Activated CD8-positive, alpha-beta memory T cell treated with anti-CD3 and anti-CD28 coated beads, Interleukin-2, amount 50 U/mL, for 48 hours (primary cell): Measurements from ENCODE around the gene TMEM31.

Source experiments
- DNase-seq: peaks from one replicate; pipeline ENCODE4 v3.0.0-alpha.2; 2020

Gene TMEM31

GRCh38 chrX:103710609-103711008 is at the start of gene TMEM31:
Gene TMEM31, plus strand, starts transcription at chrX:103710909. Its CDS starts 1,350 bp downstream, at chrX:103712259.
- DNase-seq = no peak

- DNase-seq = no peak
Observed at GRCh38 chrX:103663981-103664762, 46.5 kb upstream of the TMEM31 start.

GRCh38 chrX:103666202-103667107 is 44.3 kb upstream of the TMEM31 start:
- no peak for DNase-seq

GRCh38 chrX:103669745-103670144 is 41.0 kb upstream of the TMEM31 start:
- no peak for DNase-seq

GRCh38 chrX:103674531-103675454 is 35.9 kb upstream of the TMEM31 start:
- no peak for DNase-seq

GRCh38 chrX:103678199-103678993 is 32.3 kb upstream of the TMEM31 start:
- no peak for DNase-seq

GRCh38 chrX:103681443-103681842 is 29.3 kb upstream of the TMEM31 start:
- DNase-seq = no peak

GRCh38 chrX:103685396-103685795 is 25.3 kb upstream of the TMEM31 start:
- DNase-seq = no peak

GRCh38 chrX:103686199-103687072 is 24.3 kb upstream of the TMEM31 start, which contains the start of gene MORF4L2:
Gene MORF4L2, minus strand, starts transcription at chrX:103686699. Its CDS starts 9,672 bp downstream, at chrX:103677027.
- DNase-seq = peak; percentile 81

- DNase-seq = peak; percentile 86
Observed at GRCh38 chrX:103687073-103687695, 23.5 kb upstream of the TMEM31 start.

GRCh38 chrX:103687696-103688201 is 23.0 kb upstream of the TMEM31 start:
- peak; percentile 58 for DNase-seq

GRCh38 chrX:103688946-103689345 is 21.8 kb upstream of the TMEM31 start:
- no peak for DNase-seq

GRCh38 chrX:103691059-103691458 is 19.6 kb upstream of the TMEM31 start:
- DNase-seq = no peak

GRCh38 chrX:103697687-103698086 is 13.0 kb upstream of the TMEM31 start:
- DNase-seq = no peak

GRCh38 chrX:103699243-103699642 is 11.5 kb upstream of the TMEM31 start:
- no peak for DNase-seq

- DNase-seq = no peak
Observed at GRCh38 chrX:103704863-103705262, 5.8 kb upstream of the TMEM31 start.

- no peak for DNase-seq
Observed at GRCh38 chrX:103716962-103717361, 6.3 kb downstream of the TMEM31 start.

- DNase-seq = no peak
Observed at GRCh38 chrX:103718120-103718519, 7.4 kb downstream of the TMEM31 start.

GRCh38 chrX:103722505-103722904 is 11.8 kb downstream of the TMEM31 start:
- DNase-seq = no peak

GRCh38 chrX:103726477-103726876 is 15.8 kb downstream of the TMEM31 start:
- no peak for DNase-seq
